GM19468 (cell line): ENCODE results near the gene CEP43.
A peak's percentile ranks its signal among the peaks of the same experiment; 100 is the strongest.

Experiments used
- ATAC-seq: cut with Tn5 transposase; IDR thresholded peaks from one replicate; pipeline ENCODE4 v1.9.1; 2021; ENCODE audit warnings: mild to moderate bottlenecking, moderate library complexity, moderate number of reproducible peaks; ENCODE audit not compliant: unreplicated experiment; ENCODE audit errors: extremely low read depth

Gene CEP43

DNA sequence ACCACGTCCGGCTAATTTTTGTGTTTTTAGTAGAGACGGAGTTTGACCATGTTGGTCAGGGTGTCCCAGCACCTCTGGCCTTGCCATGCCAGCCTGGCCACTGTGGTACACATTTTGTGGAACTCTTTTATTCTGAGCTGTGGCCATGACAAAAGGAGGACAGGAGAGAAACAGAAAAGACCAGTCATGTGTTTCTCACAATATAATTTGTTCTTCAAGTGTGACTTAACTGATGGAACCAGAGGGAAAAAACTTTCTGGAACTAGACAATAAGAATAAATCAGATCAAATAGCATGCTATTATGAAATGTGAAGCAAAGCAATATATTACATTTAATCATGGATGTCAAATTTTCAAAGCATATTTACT, 38.6 kb upstream of the CEP43 start:
- ATAC-seq: no peak

DNA sequence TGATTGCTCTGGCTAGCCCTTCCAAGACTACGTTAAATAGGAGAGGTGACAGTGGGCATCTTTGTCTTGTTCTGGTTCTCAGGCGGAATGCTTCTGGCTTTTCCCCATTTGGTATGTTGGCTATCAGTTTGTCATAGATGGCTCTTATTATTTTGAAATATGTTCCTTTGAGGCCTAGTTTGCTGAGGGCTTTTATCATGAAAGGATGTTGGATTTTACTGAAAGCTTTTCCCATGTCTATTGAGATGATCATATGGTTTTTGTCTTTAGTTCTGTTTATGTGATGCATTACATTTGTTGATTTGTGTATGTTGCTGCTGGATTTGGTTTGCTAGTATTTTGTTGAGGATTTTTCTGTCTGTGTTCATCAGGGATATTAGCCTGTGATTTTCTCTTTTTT, 32.9 kb upstream of the CEP43 start:
- no peak for ATAC-seq

DNA sequence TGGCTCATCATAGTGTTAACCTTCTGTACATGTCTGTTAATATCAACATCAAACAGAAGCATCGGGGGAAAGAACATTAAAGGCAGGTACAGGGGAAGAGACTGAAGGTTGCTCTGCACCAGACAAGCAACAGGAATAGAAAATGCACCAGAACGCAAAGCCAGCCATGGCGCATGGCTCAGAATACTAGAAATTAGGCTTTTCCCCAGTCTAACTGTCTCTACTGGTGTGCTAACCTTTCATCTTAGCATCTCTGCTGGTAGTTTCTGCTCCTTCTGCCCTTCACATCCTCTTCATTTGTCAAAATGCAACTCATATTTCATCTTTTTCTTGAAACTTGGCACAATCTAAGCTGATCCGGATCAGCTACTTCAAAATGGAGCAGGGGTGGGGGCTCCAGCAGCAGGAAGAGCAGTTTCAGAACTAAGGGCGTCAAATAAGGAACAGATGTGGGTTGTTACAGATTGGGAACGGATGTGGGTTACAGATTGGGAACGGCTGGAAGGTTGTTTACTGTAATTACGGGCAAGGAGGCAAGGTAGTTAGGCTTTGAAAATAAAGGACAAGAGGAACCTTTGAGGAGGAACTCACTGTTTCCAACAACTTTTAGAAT, 29.7 kb upstream of the CEP43 start:
- no peak for ATAC-seq

DNA sequence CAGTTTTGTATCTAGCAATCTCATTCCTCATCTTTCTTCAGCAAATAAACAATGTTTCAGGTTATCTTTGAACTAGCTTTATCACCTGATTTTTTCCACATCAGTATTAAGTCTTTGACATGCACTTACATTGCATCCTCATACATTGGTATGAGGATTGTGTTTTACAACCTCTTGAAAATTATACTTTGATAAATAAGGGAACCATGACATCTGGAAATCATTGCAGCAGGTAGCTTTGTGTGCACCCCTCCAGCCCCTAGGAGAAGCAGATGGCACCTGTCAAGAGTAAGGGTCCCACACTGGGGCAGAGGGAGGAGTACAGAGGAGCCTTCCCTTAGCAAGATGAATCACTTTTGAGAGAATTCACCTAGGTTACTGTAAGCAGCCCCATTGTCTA, 29.1 kb upstream of the CEP43 start:
- ATAC-seq: no peak

DNA sequence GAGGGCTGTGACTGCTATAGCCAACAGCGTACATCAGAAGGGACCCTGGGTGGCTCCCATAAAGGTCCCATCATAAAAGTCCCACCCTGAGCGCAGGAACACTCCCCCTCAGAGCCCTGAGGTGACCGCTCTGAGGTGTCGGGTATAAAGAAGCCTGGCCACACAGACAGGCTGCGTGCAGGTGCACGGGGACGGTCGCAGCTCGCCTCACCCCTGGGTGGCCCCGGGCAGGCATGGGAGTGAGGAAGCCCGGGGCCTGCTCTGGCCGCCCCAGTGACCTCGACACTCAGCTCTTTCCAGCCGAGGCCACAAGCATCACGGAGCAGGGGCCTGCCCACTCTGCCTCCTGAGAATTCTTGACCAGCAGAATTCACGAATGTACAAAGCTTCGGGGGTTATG, 28.4 kb upstream of the CEP43 start:
- ATAC-seq: no peak

DNA sequence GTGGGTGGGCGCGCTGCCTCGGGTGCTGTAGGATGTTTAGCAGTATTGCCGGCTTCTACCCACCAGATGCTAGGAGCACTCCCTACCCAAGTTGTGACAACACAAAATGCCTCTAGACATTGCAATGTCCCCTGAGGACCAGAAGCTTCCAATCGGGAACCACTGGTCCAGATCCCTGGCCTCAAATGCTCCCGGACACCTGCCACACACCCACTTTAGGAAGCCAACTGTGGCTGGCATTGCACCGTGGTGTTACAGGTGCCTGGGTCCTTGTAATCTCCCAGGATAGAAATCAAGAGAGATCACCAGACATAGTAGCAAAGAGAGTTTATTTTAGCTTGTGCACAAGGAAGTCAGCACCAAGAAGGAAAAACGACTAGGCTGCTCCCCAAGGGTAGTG, 27.9 kb upstream of the CEP43 start:
- ATAC-seq: no peak

DNA sequence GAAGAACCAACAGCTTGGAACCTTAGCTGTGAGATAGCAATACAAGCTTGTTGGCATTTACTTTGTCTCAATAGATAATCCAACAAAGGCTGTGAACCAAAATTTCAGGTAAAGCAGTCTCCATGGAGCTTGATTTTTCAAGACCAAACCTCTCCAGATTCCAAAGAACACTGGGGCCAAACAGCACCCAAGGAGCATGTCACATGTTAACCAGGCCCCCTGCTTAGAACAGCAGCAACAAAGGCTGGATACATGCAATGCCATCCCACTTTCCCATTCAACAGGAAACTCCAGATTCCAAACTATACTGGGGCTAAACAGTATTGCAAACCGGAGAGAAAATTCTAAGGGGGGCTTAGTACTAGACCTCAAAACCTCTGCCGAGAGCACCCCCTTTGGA, 27.1 kb upstream of the CEP43 start:
- no peak for ATAC-seq

DNA sequence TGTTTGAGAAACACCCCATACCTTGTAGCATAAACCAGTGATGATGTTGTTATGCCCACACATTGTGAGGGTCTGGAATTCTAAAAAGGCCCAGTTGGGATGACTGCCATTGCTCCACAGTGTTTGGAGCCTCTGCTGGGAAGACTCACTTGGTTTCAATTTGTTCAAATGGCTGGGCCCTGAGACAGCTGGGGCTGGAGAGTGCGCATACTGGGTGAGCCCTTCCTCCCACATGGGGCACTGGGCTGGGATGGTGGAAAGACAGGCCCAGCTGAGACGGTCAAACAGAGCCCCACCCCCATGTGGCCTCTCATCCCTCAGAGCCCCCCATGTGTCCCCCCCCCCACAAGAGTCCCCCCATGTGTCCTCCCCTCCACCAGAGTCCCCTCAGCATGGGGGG, 22.6 kb upstream of the CEP43 start:
- no peak for ATAC-seq

DNA sequence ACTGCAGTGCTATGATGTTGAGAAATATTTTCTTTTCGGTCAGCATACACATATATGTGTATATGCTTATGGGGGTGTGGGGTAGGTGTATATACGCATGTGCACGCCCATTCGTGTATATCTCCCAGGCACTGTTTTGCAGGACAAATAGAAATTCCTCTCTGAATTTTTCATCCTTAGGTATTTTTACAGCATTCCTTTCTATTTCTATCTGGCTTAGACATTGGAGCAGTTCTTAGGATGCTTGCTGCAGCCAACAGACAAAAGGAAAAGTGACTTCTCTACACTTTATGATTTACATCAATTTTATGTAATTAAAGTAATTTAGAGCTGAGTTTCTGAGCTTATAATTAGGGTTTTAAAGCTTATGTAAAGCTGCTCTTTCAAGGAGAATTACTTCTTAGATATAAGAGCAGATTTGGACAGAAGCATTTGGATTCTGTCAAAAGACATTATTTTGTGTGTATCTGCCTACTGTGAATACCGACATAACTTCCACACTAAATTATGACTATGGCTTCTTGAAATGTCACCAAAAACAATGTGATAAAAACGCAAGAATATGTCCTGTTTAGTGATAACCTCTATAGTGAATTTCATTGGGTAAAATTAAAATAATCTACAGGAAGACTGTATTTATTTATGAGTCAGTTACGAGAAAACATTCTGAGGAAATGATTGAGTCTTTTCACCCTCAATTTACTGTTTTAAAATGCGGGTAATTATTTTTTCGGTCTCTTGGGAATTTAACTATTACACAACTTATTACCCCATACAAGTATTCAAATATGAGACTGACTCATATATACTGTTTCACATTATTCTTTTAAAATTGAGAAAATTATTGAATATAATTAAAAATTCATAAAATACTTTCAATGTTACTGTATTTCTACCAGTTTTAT, 21.3 kb upstream of the CEP43 start:
- no peak for ATAC-seq

DNA sequence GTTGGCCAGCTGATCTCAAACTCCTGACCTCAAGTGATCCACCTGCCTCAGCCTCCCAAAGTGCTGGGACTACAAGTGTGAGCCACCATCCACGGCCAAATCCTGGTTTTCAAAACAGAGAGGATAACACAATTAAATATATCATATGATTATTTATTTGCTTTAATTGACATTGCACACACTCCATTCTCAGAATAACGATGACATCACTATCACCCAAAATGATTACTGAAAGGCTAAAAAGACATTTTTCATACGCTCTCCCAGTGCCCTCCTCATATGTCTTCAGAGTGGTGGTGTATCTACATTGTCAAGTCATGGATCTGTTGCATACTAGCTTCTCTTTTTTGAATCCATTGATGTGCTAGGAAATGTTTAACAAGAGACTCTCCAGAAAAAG, 18.5 kb upstream of the CEP43 start:
- no peak for ATAC-seq

DNA sequence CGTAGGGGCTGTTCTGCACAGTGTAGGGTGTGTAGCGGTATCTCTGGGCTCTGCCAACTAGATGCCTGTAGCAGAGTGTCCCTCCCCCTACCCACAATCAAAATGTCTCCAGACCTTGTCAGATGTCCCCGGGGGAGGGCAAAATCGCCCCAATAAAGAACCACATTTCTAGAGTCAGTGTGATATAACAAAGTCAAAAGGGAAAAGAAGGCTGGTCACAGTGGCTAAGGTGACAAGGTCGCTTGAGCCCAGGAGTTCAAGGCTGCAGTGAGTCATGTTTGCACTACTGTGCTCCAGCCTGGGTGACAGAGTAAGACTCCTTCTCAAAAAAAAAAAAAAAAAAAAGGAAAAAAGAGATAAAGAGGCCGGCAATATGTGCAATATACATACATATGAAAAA, 11.7 kb upstream of the CEP43 start:
- ATAC-seq: no peak

DNA sequence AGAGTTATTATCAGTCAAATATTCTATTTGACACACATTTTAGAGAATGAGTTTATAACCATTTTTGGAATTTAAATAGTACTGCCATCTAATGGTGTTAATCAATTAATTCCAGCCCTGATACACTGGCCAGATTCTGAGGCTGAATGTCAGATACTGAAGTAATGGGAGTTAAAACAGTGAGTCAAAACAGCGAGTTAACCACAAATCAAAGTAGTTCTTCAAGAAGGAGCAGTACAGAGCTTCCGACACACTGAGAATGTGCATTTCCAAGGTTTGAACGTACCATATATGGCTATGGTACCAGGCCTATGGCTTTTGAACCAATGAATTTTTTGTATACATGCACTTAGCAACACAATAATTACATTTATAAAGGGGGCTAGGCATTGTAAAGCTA, 11.3 kb upstream of the CEP43 start:
- no peak for ATAC-seq

DNA sequence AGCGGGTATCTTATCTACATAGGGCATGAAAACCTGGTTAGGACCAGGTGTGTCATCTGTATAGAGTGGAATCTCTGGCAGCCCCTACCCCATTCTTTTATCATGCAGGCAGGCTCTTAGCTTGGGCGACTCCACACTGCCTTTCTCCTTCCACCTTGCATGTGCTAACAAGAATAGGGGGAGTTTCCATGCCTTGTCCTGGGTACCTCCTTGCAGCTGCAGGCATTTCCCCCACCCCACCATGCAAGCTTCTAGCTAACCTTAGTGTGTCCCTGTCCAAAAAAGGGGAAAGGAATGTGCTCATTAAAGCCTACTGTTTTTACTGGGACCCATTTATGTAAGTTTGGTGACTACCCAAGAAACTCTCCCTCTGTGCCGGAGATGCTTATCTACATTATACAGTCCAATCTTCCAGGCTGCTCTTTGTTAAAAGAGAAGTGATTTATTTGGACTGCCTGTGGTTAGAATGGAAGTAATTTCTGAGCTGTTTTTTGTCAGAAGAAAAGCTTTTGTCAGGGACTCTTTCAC, 10.5 kb upstream of the CEP43 start:
- no peak for ATAC-seq

DNA sequence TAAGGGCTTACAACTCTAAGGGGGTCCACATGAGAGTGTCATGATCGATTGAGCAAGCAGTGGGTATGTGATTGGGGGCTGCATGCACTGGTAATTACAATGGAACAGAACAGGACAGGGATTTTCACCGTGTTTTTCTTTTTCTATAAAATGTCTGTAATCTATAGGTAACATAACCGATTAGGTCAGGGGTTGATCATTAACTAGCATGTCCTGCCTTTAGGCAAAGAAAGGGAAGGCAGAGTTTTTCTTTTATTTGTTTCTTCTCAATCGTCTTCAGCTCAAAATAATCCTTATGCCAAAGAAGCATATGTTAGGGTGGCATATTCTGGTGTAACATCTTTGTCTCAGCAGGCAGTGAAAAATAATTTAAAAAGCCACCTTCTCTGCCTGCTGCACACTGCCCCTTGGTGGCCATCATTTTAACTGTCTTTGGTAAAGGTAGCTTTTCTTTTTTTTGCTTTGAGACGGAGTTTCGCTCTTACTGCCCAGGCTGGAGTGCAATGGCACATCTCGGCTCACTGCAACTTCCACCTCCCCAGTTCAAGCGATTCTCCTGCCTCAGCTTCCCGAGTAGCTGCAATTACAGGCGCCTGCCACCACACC, 9.7 kb upstream of the CEP43 start:
- peak; percentile 58 for ATAC-seq

DNA sequence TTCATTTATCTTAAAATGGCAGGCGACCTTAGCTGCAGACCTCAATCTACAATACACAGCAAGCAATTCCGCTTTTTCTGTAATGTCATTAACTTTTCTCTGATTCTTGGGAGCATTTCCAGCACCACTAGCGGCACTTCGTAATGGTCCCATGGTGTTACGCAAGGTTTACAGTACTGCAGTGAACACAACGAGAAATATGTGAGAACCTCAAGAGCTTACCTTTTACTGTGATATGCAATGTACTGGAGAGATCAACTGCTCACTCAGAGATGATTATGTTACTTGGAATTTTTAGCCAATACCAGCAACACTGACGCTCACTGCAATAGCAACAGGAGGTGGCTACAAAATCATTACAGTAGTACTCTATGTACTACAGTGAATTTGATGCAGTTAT, 2.8 kb upstream of the CEP43 start:
- ATAC-seq: no peak

DNA sequence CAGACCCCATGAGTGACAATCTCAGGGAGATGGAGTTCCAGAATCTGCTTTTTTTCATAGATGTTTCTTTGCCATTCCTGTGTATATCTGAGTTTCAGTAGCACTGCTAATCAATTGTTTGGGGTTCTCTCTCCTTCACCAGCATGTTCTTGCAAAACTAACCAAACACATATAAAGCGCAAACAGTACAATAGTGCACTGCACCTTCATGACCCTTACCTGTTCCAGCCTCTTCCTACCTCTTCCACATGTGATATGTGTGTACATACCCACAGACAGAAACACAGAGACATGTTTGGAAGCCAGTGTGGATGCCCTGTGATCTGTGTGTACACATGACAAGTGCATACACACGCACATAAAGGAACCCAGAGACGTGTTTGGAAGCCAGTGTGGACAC, 1.8 kb upstream of the CEP43 start:
- ATAC-seq: no peak

DNA sequence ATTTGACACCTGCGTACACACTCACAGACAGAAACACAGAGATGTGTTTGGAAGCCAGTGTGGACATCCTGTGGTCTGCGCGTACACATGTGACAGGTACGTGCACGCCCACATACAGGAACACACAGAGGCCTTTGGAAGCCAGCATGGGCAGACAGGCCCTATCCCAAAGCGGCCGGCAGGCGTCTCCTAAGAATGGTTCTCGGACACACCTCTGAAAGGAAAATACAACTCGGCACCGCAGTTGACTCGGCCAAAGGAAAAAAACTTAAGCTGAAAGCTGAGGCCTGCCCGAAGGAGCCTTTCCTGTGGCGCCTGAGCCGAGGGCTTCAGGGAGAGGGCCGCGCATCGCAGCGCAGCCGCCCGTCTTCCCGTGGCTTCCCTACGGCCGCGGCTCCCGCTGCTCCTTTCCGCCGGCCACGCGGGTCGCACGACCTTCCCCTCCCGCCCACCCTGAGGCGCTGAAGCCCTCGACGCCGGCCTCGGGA, 1.4 kb upstream of the CEP43 start:
- ATAC-seq: no peak

DNA sequence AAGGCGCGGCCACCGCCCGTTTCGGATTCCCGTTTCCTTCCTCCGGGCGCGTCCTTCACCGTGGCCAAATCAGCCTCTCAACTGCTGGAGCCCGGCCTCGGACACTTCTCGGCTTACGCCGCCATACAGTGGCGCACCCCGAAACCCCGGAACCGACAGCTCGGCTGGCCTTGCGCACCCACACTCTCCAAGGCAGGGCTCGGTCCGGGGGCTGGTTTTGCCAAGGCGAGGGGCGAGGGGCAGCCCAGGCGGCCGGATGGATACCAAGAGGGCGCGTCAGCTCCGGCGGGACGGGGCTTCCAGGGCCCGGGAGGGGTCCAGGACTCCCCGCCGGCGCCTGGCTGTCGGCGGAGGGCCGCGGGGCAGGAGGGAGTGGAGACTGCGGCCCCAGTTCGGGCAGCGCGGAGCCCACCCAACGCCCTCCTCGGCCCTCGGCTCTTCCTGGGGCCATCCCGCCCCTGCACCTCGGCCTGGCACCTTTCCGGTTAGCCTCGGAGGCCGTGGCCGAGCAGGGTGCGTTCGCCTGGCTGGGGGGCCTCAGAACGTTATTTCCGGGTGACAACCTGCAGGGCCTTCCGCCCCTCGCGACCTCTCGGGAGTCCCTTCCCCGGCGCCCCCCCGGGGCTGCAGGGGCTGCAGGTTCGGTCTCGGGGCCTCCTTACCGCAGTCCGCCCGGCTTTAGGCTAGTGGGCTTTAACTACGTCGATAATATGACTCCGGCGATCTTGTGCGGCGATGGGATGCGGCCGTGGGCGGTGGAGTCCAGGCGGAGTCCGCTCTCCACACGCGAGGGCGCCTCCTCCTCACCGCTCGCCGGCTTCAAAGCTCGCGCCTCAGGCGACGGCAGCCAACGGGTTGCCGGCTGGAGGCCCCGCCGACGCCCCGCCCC, 697 bp upstream of the CEP43 start:
- no peak for ATAC-seq

DNA sequence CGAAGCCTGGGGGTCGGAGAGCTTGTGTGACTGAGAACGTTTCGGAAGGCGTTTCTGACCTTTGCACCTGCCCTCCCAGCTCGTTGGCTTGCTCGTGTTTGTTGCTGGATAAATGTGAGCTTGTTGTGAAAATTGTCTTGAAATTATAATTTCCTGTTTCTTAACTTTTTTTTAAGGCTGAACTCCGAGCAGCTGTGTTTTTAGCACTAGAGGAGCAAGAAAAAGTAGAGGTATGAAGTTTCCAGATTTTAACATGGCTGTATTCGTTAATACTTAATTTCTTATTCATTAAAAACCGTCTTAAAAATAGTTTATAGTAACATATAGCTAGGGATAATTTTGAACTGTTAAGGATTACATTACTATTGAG, 672 bp downstream of the CEP43 start:
- no peak for ATAC-seq

DNA sequence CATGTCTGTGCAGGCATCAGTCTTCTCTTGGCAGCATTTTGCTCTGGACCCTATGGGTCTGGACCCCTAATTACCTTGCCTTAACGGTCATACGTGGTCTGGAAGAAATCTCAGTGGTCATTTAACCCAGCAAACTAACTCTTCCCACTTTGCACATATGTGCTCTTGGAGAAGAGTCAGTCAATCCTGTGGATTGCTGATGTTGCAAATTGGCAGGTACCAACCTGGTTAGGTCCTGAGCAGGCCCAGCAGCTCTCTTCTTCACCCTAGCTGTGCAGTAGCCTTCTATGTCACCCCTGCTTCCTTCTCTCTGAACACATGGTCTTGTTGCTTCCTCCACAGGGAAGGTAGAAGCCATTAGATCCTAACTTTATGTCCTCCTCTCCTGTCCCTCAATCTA, 1.6 kb downstream of the CEP43 start:
- no peak for ATAC-seq
